ENCODE results near the gene PCBP3.

The PCBP3 gene

DNA sequence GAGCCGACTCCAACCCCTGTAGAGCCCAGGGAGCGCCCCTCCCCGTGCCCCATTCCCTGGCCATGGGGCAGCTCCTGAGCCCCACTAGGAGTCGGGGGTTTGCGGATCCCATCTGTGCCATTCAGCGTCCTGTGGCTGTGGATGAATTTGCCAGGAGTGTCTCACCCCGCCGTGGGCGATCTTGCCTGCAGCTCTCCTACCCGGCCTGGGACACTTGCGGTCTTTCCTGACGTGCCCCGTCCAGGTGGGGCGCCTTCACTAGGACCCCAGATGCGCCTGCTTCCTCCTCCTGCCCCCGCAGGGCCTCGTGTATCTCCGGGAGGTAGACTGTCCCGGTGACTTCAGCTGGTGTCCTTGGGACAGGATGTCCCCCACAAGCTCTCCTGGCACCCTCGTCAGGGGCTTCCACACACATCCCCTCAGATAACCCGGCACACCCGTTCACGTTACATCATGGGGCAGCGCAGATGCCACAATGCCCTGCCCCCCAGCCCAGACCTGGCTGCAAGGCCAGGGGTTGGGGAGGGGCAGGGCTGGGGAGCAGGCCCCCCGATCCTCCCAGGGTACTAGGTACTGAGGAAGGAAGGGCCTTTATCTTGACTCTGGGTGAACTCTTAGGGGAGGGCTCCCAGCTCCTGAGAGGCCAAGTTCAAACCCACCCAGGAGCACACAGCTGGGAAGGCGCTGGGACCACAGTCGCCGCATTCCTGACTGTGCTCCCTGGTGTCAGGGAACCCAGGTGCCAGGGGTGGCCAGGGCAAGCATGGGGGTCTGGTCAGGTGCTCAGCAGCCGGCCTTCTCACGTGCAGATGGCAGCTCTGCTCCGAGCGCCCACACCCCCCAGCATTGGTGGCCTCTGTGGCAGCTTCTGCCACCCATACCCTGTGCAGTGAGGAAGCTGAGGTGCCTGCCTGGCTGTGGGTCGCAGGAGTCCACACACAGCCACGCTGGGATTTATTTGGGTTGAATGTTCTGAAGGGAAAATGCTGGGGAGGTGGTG lies 284.6 kb downstream of the PCBP3 start:
- H3K4me3 ChIP-seq (ENCODE audit: low read length): no peak overlapping the region
- TF ChIP-seq, protein P1, sequence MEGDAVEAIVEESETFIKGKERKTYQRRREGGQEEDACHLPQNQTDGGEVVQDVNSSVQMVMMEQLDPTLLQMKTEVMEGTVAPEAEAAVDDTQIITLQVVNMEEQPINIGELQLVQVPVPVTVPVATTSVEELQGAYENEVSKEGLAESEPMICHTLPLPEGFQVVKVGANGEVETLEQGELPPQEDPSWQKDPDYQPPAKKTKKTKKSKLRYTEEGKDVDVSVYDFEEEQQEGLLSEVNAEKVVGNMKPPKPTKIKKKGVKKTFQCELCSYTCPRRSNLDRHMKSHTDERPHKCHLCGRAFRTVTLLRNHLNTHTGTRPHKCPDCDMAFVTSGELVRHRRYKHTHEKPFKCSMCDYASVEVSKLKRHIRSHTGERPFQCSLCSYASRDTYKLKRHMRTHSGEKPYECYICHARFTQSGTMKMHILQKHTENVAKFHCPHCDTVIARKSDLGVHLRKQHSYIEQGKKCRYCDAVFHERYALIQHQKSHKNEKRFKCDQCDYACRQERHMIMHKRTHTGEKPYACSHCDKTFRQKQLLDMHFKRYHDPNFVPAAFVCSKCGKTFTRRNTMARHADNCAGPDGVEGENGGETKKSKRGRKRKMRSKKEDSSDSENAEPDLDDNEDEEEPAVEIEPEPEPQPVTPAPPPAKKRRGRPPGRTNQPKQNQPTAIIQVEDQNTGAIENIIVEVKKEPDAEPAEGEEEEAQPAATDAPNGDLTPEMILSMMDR (conservative IDR thresholded peaks at IDR 0.05; ENCODE audit: low read depth, low read length): no peak
- DNase-seq (ENCODE audit: low read depth): no peak

DNA sequence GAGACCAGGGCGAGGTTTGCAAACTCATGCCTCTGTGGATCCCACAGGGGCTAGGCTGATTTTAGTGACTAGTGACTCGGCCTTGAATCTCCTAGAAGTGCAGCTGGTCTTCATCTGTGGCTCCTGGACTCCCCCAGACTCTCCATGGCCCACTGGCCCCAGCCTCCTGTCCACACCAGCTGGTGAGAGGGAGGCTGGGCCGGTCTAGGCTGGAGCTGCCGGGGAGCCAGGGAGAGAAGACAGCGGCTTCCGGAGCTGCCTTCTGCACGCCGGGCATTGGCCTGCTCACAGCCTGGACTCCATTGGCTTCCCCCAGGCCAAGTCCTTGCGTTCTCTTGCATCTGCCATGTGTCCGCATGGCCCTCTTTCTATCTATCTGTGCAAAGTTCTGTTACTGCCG lies 285.9 kb downstream of the PCBP3 start:
- TF ChIP-seq, protein P1 (conservative IDR thresholded peaks at IDR 0.05; ENCODE audit: low read depth, low read length): no peak
- no peak overlapping the region for H3K4me3 ChIP-seq (ENCODE audit: low read length)
- DNase-seq (ENCODE audit: low read depth): no peak

DNA sequence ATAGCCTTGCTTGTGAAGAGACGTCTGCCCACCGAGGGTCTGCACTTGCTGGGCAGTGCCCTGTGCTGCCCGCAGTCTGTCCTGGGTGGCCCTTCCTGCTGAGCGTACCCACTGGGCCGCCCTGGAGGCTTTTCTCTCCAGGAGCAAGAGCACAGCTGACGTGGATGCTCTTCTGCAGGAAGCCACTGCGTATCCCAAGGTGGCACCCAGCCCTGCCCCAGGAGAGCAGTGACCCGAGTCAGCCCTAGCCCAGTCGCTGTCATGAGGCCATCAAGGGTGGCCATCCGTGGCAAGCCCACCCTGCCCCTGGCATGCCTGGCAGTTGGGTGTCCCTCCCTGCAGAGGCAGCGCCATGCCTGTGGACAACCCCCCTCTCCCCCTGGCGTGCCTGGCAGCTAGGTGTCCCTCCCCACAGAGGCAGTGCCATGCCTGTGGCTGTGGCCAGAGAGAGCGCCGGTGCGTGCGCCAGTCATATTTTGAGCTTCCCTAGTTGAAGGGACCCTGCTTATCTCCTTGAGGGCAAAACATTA lies 286.8 kb downstream of the PCBP3 start:
- TF ChIP-seq, protein P1 (conservative IDR thresholded peaks at IDR 0.05; ENCODE audit: low read depth, low read length): no peak
- DNase-seq (ENCODE audit: low read depth): no peak
- no peak overlapping the region for H3K4me3 ChIP-seq (ENCODE audit: low read length)

DNA sequence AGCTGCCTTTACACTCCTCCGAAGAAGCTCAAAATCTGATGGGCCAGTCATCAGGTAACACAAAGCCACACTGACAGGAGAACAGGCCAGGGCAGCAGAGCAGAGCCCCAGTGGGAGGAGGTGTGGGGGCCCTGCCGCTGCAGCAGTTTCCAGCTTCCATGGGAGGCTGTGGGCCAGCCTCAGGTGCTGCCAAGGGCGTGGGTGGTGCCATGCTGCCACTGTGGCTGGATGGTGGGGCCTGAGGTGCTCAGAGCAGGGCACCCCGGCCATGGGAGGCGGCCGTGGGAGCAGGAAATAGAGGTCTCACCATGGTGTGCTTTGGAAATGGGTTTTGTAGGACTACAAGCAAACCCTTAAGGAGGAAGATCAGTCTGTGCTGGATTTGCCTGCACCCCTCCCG lies 287.3 kb downstream of the PCBP3 start:
- TF ChIP-seq, protein P1 (conservative IDR thresholded peaks at IDR 0.05; ENCODE audit: low read depth, low read length): no peak
- no peak for DNase-seq (ENCODE audit: low read depth)

DNA sequence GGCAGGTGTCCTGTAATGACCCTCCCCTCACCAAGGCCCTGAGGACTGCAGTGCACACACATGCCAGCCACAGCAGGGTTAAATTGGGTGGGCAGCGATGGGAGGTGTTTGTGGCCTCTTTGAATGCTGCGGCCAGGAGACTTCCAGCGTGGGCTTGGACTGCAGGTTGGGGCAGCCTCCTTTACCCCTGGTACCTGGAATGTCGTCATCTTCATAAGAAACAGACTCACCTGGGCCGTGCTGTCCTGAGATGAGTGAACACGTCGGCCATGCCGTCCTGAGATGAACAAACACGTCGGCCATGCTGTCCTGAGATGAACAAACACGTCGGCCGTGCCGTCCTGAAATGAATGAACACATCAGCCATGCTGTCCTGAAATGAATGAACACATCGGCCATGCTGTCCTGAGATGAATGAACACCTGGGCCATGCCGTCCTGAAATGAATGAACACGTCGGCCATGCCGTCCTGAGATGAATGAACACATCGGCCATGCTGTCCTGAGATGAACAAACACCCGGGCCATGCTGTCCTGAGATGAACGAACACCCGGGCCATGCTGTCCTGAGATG lies 288.0 kb downstream of the PCBP3 start:
- no peak overlapping the region for H3K4me3 ChIP-seq (ENCODE audit: low read length)
- DNase-seq (ENCODE audit: low read depth): no peak
- TF ChIP-seq, protein P1 (conservative IDR thresholded peaks at IDR 0.05; ENCODE audit: low read depth, low read length): no peak

More for the DNA sequence above, 287.3 kb downstream of the PCBP3 start:
- no peak overlapping the region for H3K4me3 ChIP-seq (ENCODE audit: low read length)

DNA sequence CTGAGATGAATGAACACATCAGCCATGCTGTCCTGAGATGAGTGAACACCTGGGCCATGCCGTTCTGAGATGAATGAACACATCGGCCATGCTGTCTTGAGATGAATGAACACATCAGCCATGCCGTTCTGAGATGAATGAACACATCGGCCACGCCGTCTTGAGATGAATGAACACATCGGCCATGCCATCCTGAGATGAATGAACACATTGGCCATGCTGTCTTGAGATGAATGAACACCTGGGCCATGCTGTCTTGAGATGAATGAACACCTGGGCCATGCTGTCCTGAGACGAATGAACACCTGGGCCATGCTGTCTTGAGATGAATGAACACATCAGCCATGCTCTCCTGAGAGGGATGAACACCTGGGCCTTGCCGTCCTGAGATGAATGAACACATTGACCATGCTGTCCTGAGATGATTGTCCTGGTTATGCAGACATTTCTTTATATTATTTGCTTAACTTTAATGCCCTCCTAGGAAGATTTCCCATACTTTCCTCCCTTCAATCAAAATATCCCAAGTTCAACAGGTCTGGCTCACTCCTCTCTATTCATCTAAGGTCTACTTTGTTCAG lies 289.5 kb downstream of the PCBP3 start:
- no peak overlapping the region for H3K4me3 ChIP-seq (ENCODE audit: low read length)
- TF ChIP-seq, protein P1 (conservative IDR thresholded peaks at IDR 0.05; ENCODE audit: low read depth, low read length): no peak
- DNase-seq (ENCODE audit: low read depth): no peak

All from retinal pigment epithelial cell (primary cell).